Inflammatory macrophage treated with lipopolysaccharide for 4 hours (primary cell): ENCODE measurements around the gene RAB4A.

Experiments
- DNase-seq: peaks from one replicate; pipeline ENCODE4 v3.0.0-alpha.2; 2020

RAB4A gene

GRCh38 chr1:229270547-229271447 is at the start of gene RAB4A:
Gene RAB4A (plus strand): TSS chr1:229271111. CDS start chr1:229271340, 229 bp downstream.
- DNase-seq: peak; percentile 92

- DNase-seq: no peak
Measured at GRCh38 chr1:229222081-229222480, 48.8 kb upstream of the RAB4A start.

GRCh38 chr1:229223498-229223897 is 47.4 kb upstream of the RAB4A start:
- DNase-seq: no peak

- no peak for DNase-seq
Measured at GRCh38 chr1:229224308-229224707, 46.6 kb upstream of the RAB4A start.

- DNase-seq: no peak
Measured at GRCh38 chr1:229225331-229225782, 45.6 kb upstream of the RAB4A start.

- no peak for DNase-seq
Measured at GRCh38 chr1:229226796-229227195, 44.1 kb upstream of the RAB4A start.

GRCh38 chr1:229227298-229227919 is 43.5 kb upstream of the RAB4A start:
- peak; percentile 63 for DNase-seq

- DNase-seq: no peak
Measured at GRCh38 chr1:229228522-229228921, 42.4 kb upstream of the RAB4A start.

- DNase-seq: peak; percentile 50
Measured at GRCh38 chr1:229229137-229229720, 41.7 kb upstream of the RAB4A start.

- DNase-seq: peak; percentile 44
Measured at GRCh38 chr1:229229721-229230139, 41.2 kb upstream of the RAB4A start.

GRCh38 chr1:229230140-229230892 is 40.6 kb upstream of the RAB4A start:
- DNase-seq: peak; percentile 78

- peak; percentile 80 for DNase-seq
Measured at GRCh38 chr1:229230893-229231753, 39.8 kb upstream of the RAB4A start.

GRCh38 chr1:229231754-229232119 is 39.2 kb upstream of the RAB4A start:
- peak; percentile 22 for DNase-seq

- no peak for DNase-seq
Measured at GRCh38 chr1:229234870-229235472, 35.9 kb upstream of the RAB4A start.

GRCh38 chr1:229237320-229237719 is 33.6 kb upstream of the RAB4A start:
- DNase-seq: no peak

- DNase-seq: no peak
Measured at GRCh38 chr1:229238231-229238630, 32.7 kb upstream of the RAB4A start.

GRCh38 chr1:229238674-229239415 is 32.1 kb upstream of the RAB4A start:
- no peak for DNase-seq

- DNase-seq: no peak
Measured at GRCh38 chr1:229240532-229240931, 30.4 kb upstream of the RAB4A start.

- DNase-seq: no peak
Measured at GRCh38 chr1:229241390-229241789, 29.5 kb upstream of the RAB4A start.

GRCh38 chr1:229243638-229244037 is 27.3 kb upstream of the RAB4A start:
- DNase-seq: no peak

- no peak for DNase-seq
Measured at GRCh38 chr1:229244091-229244490, 26.8 kb upstream of the RAB4A start.
